ENCODE results near the gene DOCK7.
"Not testable (repeated sequence)": the region's sequence is repeated elsewhere in the genome, so short reads cannot be mapped to it uniquely, and the experiment has no call there.

DOCK7 gene, protein sequence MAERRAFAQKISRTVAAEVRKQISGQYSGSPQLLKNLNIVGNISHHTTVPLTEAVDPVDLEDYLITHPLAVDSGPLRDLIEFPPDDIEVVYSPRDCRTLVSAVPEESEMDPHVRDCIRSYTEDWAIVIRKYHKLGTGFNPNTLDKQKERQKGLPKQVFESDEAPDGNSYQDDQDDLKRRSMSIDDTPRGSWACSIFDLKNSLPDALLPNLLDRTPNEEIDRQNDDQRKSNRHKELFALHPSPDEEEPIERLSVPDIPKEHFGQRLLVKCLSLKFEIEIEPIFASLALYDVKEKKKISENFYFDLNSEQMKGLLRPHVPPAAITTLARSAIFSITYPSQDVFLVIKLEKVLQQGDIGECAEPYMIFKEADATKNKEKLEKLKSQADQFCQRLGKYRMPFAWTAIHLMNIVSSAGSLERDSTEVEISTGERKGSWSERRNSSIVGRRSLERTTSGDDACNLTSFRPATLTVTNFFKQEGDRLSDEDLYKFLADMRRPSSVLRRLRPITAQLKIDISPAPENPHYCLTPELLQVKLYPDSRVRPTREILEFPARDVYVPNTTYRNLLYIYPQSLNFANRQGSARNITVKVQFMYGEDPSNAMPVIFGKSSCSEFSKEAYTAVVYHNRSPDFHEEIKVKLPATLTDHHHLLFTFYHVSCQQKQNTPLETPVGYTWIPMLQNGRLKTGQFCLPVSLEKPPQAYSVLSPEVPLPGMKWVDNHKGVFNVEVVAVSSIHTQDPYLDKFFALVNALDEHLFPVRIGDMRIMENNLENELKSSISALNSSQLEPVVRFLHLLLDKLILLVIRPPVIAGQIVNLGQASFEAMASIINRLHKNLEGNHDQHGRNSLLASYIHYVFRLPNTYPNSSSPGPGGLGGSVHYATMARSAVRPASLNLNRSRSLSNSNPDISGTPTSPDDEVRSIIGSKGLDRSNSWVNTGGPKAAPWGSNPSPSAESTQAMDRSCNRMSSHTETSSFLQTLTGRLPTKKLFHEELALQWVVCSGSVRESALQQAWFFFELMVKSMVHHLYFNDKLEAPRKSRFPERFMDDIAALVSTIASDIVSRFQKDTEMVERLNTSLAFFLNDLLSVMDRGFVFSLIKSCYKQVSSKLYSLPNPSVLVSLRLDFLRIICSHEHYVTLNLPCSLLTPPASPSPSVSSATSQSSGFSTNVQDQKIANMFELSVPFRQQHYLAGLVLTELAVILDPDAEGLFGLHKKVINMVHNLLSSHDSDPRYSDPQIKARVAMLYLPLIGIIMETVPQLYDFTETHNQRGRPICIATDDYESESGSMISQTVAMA (N-terminal part only)

DNA sequence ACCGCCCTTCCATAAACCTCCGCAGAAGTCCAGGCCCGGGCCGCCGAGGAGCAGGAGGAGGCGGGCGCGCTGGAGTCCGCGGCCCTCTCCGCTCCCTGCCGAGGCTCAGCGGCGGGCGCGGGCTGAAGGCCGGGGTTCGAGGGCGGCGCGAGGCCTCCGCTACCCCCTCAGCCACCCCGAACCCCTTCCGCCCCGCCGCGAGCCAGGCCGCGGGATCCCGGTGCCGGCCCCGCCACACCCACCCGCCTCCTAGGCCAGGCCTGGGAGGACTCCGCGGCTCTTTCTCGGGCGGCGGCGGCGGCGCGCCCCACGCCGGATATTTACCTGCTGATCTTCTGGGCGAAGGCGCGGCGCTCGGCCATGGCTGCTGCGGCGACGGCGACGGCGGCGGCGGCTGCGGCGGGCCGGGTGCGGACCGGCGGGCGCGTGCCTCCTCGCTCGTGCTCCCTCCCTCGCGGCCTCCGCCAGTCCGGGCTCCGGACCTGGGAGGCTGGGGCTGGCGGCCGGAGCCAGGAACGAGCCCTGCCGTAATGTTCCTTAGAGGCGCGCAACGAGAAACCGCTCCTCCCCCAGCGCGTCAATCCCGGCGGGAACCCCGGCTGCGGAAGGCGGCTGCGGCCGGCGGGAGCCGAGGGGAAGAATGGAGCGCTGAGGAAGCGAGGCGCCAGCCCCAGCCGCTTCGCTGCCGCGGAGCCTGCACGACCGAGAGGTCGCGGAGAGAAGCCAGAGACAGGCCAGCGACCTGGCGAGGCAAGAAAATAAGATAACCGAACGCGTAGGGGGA lies at the start of gene DOCK7:
DOCK7 (minus strand) TSS at position 484 of the 784 bp plus-strand sequence; CDS start at position 362, 122 bp downstream.
- DNase-seq (ENCODE audit: low read depth): peak; percentile 25

- no peak for DNase-seq (ENCODE audit: low read depth)
Measured at GRCh38 chr1:62735491-62736171, 47.4 kb upstream of the DOCK7 start.

DNA sequence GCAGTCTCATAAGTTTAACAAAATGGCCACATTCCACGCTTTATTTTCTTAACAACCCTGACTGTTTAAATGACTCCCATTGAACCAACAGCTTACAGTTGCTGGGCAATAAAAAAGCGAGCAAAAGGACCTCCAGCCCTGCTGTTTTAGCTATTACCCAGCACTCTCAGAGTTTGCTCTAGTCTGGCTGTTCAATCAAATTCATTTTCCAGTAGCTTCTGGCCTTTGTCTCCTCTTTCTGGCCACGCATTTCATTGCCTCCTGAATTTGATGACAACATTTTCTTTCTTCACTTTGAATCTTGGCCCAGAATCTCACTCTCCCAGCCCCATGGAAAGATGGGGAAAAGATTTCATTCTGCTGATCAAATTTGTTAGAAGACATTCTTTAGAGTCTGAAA lies 44.1 kb upstream of the DOCK7 start:
- no peak for DNase-seq (ENCODE audit: low read depth)

DNA sequence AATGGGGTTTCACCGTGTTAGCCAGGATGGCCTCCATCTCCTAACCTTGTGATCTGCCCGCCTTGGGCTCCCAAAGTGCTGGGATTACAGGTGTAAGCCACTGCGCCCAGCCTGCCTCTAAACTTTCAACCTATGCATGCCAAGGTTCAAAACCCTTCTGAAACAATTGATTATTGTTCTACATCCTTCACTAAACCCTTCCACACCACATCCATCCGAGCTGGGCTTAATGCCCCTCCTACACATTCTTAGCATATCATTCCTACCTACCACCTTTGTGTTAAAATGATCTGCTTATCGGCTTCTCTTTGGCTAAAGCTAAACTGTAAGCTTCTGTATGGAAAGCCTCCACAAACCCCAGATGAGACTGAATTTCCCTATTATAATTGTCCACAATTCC lies 40.8 kb upstream of the DOCK7 start:
- no peak for DNase-seq (ENCODE audit: low read depth)

DNA sequence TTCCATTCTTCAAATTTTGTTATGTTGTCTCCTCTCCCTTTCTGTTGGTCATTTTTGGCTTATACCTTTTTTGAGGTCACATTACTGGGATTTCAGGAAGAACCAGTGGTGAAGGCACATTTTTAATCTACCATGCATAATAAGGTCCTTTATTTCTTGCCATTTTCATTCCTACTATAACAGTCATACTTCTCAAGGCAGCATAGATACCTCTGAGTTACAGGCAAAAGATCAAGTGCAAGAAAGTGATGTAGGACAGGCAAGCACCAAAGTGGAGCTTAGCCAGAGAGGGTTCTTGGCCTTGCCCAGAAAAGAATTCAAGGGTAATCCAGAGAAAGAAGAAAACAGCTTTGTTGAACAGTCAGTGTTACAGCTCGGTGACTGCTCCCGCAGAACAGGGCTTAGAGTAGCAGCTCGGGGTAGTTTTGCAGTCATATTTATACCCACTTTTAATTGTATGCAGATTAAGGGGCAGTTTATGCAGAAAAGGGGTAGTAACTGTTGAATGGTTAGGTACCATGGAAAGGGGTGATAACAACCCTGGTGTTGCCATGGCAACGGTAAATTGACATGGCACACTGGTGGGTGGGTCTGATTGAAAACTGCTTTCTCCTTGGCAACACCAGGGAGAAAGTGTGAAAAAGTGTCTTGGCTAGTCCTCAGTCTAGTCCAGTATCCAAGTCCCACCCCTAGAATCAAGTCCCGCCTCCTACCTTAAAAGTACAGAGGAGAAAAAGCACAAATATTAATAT lies 39.6 kb upstream of the DOCK7 start:
- no peak for DNase-seq (ENCODE audit: low read depth)

DNA sequence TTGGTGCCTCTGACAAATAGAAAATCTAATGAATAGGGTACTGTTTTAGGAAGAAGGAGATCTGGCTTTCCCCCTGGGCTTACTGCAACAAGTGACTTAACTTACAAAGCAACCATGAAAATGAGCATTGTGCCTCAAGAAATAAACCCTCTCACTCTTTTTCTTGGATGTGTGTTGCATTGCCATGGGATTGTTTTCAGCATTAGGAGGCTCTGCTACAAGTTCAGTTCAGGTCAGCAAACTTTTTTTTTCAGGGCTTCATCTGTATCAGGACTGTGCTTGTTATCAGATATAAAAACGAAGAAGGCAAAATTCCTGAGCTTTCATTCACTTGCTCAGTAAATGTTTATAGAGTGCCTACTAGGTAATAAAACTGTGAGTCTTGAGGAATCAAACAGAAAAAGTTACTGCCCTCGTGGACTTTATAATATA lies 37.8 kb upstream of the DOCK7 start:
- no peak for DNase-seq (ENCODE audit: low read depth)

DNA sequence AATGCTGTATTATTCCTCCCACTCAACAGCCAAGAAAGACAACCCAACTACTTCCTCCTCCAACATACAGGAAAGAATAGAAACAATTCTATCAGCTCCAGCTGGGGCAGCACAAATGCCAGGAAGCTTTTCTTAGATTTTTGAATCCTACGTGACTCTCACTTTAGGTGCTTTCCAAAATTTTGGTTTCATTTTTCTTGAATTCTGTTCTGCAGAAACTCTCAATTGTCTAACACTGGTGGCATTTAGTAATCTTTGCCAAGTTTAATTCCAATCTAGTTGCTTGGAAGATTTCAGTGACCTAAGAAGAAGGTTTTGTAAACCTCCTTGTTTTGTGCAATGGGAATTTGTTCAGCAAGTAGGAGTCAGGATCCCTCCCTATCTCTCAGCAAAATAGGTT lies 37.1 kb upstream of the DOCK7 start:
- DNase-seq (ENCODE audit: low read depth): no peak

DNA sequence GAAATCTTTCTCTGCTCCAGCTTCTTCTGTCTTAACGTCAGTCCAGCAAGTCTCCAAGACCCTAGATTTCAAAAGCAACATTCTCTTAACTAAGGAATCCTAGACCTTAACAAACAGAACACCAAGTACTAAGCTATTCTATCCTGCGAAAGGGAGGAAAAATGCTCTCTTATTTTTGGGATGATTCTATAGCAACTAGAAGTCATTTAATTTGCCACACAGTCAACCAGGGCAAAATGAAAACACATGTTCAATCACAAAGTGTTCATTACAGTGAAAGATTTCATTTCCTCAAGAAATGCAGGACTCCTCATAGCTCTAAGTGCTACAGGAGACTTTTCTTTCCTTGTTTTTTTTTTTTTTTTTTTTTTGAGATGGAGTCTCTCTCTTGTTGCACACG lies 36.2 kb upstream of the DOCK7 start:
- no peak for DNase-seq (ENCODE audit: low read depth)

- DNase-seq (ENCODE audit: low read depth): no peak
Measured at GRCh38 chr1:62723883-62724282, 35.7 kb upstream of the DOCK7 start.

GRCh38 chr1:62722796-62723195 lies 34.6 kb upstream of the DOCK7 start:
- DNase-seq (ENCODE audit: low read depth): no peak

- no peak for DNase-seq (ENCODE audit: low read depth)
Measured at GRCh38 chr1:62720946-62721554, 32.9 kb upstream of the DOCK7 start.

GRCh38 chr1:62718400-62718799 lies 30.2 kb upstream of the DOCK7 start:
- not testable (repeated sequence) for DNase-seq (ENCODE audit: low read depth)

GRCh38 chr1:62717483-62717882 lies 29.3 kb upstream of the DOCK7 start:
- DNase-seq (ENCODE audit: low read depth): no peak

DNA sequence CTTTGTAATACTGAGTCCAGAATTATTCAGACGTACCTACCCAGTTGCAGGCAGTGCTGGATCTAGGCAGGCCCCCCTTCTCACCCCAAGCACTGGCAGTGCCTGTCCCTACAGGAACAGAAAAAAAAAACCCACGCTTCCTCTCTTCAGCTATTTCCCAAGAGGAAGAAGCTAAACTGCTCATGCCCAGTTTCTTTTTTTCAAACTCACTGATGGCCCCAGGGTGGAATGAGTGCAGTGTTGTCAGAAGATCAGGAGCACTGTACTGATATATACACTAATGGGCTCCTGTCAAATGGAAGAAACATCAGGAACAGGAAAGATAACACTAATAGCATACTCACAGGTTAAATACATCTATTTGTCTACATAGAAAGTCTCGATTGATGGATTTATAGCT lies 28.2 kb upstream of the DOCK7 start:
- DNase-seq (ENCODE audit: low read depth): no peak

DNA sequence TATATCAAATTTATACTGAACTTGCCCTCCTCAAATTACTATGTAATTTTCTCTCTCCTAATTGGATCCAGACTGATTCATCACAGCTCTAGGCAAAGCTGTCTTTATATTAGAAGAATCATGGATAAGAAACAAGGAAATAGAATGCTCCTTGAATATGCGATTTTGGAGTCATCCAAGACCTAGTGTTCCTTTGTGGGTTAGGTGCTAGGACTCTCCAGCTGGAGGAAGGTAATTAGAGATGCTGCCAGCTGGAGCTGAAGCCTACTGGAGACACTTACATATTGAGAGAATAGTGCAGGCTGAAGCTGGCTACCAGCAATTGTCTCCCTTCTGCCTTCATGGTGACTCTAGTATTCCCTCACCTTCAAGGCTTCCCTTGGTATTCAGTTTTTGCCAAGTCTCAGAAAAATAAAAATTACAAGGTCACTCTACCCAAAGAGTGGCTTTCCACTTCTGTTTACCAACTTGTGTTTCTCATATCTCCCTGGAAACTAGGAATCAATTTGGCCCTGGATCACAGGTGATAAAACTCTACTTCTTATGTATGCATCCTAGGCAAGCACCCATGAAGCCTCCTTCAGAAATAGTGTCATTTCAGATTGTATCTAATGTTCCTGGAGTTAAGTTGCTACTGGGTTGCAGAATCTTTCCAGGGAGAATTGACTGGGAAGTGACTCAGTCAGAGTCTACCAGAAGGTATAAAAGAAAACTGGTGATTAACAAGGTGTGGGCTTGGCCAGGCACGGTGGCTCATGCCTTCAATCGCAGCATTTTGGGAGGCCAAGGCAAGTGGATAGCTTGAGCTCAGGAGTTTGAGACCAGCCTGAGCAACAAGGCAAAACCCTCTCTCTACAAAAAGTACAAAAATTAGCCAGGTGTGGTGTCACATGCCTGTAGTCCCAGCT lies 24.4 kb upstream of the DOCK7 start:
- no peak for DNase-seq (ENCODE audit: low read depth)

DNA sequence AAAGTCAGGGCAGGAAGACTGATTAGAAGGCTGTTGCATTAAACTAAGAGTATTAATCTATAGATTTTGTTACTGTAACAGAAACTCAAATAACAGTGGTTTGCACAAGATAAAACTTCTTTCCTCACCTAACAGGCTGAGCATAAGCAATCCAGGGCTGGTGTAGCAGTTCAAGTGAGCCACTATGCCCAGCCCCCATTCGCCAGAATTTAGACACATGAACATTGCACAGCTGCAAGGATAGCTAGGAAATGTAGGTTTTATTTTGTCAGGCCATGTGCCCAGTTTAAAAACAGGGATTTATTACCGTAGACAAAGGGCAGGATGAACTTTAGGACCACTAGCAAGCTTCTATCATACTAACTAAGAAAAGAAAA lies 19.5 kb upstream of the DOCK7 start:
- DNase-seq (ENCODE audit: low read depth): no peak

DNA sequence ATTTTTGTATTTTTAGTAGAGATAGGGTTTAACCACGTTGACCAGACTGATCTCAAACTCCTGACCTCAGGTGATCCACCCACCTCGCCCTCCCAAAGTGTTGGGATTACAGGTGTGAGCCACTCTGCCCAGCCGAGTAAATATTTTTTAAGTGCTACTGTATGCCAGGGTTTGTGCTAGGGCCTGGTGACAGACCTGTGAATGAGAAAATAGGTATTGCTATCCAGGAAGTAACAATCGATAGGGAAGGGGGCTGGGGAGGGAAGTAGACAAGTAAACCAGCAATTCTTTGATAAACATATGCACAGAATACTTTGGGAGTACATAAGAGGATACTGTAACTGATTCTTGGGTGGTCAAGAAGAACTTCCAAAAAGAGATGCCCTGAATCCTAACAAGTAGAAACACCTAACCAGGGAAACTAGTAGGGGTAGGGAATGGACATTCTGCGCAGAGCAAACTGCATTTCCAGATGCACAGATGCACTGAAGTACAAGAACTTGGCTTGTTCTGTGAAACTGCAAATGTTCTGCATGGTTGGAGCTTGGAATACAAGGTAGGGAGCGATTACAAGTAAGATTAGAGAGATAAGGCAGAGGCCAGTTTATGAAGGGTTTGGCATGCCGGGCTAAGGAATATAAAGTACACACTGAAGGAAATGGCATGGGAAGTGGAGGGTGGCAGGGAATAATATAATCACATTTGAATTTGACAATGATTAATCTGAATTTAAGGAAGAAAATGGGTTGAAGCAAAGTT lies 19.0 kb upstream of the DOCK7 start:
- no peak for DNase-seq (ENCODE audit: low read depth)

- not testable (repeated sequence) for DNase-seq (ENCODE audit: low read depth)
Measured at GRCh38 chr1:62698161-62698560, 10.0 kb upstream of the DOCK7 start.

All from T-helper 22 cell (primary cell).